MM.1S (cell line): ENCODE data around the gene RDH5.

ENCODE experiments used
- DNase-seq: peaks from one replicate; pipeline ENCODE4 v3.0.0-alpha.2; 2015
- H2AFZ ChIP-seq: fragments of 300-600 bp; sonication (generic); 2 replicates; pipeline ENCODE4 v1.6.0; 2016; ENCODE audit warnings: antibody characterized with exemption, low read length
- H3F3A ChIP-seq: fragments of 300-600 bp; sonication (generic); 2 replicates; pipeline ENCODE4 v1.6.1; 2016; ENCODE audit warnings: mild to moderate bottlenecking, antibody characterized with exemption, low read length, moderate library complexity, mixed read lengths; ENCODE audit not compliant: insufficient read depth
- H3K27ac ChIP-seq: fragments of 300-600 bp; sonication (generic); 2 replicates; pipeline ENCODE4 v1.5.1; 2016; ENCODE audit warnings: mild to moderate bottlenecking, low read length
- H3K27me3 ChIP-seq: fragments of 300-600 bp; sonication (generic); replicated peaks from 2 replicates; pipeline ENCODE4 v1.6.0; 2016; ENCODE audit warnings: low read length; ENCODE audit not compliant: insufficient read depth
- H3K36me3 ChIP-seq: fragments of 300-600 bp; sonication (generic); replicated peaks from 2 replicates; pipeline ENCODE4 v1.6.1; 2016; ENCODE audit warnings: mild to moderate bottlenecking, low read length, mixed read lengths; ENCODE audit not compliant: insufficient read depth
- H3K4me1 ChIP-seq: fragments of 300-600 bp; sonication (generic); 2 replicates; pipeline ENCODE4 v1.6.1; 2016; ENCODE audit warnings: low read length, mixed read lengths
- H3K4me2 ChIP-seq: fragments of 300-600 bp; sonication (generic); 2 replicates; pipeline ENCODE4 v1.6.0; 2016; ENCODE audit warnings: low read depth, low read length
- H3K4me3 ChIP-seq: fragments of 300-600 bp; sonication (generic); 2 replicates; pipeline ENCODE4 v1.5.1; 2016; ENCODE audit warnings: low read length, mixed read lengths
- H3K79me2 ChIP-seq: fragments of 300-600 bp; sonication (generic); 2 replicates; pipeline ENCODE4 v1.6.1; 2016; ENCODE audit warnings: mixed run types, low read length, mixed read lengths
- H3K9ac ChIP-seq: fragments of 300-600 bp; sonication (generic); 2 replicates; pipeline ENCODE4 v1.6.1; 2016; ENCODE audit warnings: low read length, mixed read lengths
- H3K9me2 ChIP-seq: fragments of 300-600 bp; sonication (generic); replicated peaks from 2 replicates; pipeline ENCODE4 v1.6.1; 2016; ENCODE audit warnings: mild to moderate bottlenecking, low read length, mixed read lengths; ENCODE audit not compliant: insufficient read depth
- H3K9me3 ChIP-seq: fragments of 300-600 bp; sonication (generic); replicated peaks from 2 replicates; pipeline ENCODE4 v1.6.1; 2016; ENCODE audit warnings: mild to moderate bottlenecking, low read length, mixed read lengths; ENCODE audit not compliant: insufficient read depth
- H4K20me1 ChIP-seq: fragments of 300-600 bp; sonication (generic); 2 replicates; pipeline ENCODE4 v1.6.1; 2016; ENCODE audit warnings: mild to moderate bottlenecking, low read length, moderate library complexity, mixed read lengths; ENCODE audit not compliant: insufficient read depth
- CTCF ChIP-seq: fragments of 300-600 bp; sonication (generic); IDR thresholded peaks from 2 replicates; pipeline ENCODE4 v1.5.1; 2016; ENCODE audit warnings: antibody characterized with exemption, low read length, mixed read lengths
- EZH2 ChIP-seq: fragments of 300-600 bp; sonication (generic); optimal IDR thresholded peaks from 2 replicates; pipeline ENCODE3; 2017; ENCODE audit warnings: low read depth, mild to moderate bottlenecking, antibody characterized with exemption, low read length, mixed read lengths
- EZH2phosphoT487 ChIP-seq: fragments of 300-600 bp; sonication (generic); IDR thresholded peaks from 2 replicates; pipeline ENCODE4 v1.6.1; 2018; ENCODE audit warnings: antibody characterized with exemption, low read length

Gene RDH5

GRCh38 chr12:55684761-55685370 is 35.3 kb upstream of the RDH5 start:
- TF ChIP-seq CTCF (no peak), EZH2 (no peak), EZH2phosphoT487 (no peak)
- H3F3A ChIP-seq = no peaks in the 10 kb centered on the region
- no peak overlapping the region for H3K4me3 ChIP-seq
- H3K36me3 ChIP-seq = no peaks in the 10 kb centered on the region
- DNase-seq = no peak
- no peaks in the 10 kb centered on the region for H4K20me1 ChIP-seq
- H3K27me3 ChIP-seq = peaks cover 5% of the 10 kb centered on the region; the same call in 1 of the 2 replicates
- no peak overlapping the region for H3K27ac ChIP-seq
- no peak overlapping the region for H3K9ac ChIP-seq
- H3K79me2 ChIP-seq = no peaks in the 10 kb centered on the region
- no peak overlapping the region for H3K4me2 ChIP-seq
- no peaks in the 10 kb centered on the region for H3K9me2 ChIP-seq
- H3K9me3 ChIP-seq = no peaks in the 10 kb centered on the region
- H2AFZ ChIP-seq = no peak overlapping the region
- no peaks in the 10 kb centered on the region for H3K4me1 ChIP-seq

GRCh38 chr12:55685671-55686070 is 34.5 kb upstream of the RDH5 start:
- peaks cover 5% of the 10 kb centered on the region; the same call in 1 of the 2 replicates for H3K27me3 ChIP-seq
- no peak for DNase-seq
- H3K9me2 ChIP-seq = no peaks in the 10 kb centered on the region
- H4K20me1 ChIP-seq = no peaks in the 10 kb centered on the region
- no peak overlapping the region for H3K27ac ChIP-seq
- no peak overlapping the region for H3K4me2 ChIP-seq
- no peak overlapping the region for H3K9ac ChIP-seq
- H3K36me3 ChIP-seq = no peaks in the 10 kb centered on the region
- H3K79me2 ChIP-seq = no peaks in the 10 kb centered on the region
- no peaks in the 10 kb centered on the region for H3K9me3 ChIP-seq
- H3F3A ChIP-seq = no peaks in the 10 kb centered on the region
- no peak overlapping the region for H2AFZ ChIP-seq
- TF ChIP-seq EZH2phosphoT487 (no peak), CTCF (no peak), EZH2 (no peak)
- H3K4me3 ChIP-seq = no peak overlapping the region
- H3K4me1 ChIP-seq = no peaks in the 10 kb centered on the region

- DNase-seq = no peak
- no peaks in the 10 kb centered on the region for H3K9me3 ChIP-seq
- H3K4me2 ChIP-seq = no peak overlapping the region
- no peak overlapping the region for H3K9ac ChIP-seq
- TF ChIP-seq EZH2phosphoT487 (no peak), EZH2 (no peak), CTCF (no peak)
- H3K36me3 ChIP-seq = no peaks in the 10 kb centered on the region
- no peaks in the 10 kb centered on the region for H3K9me2 ChIP-seq
- H3F3A ChIP-seq = no peaks in the 10 kb centered on the region
- no peak overlapping the region for H2AFZ ChIP-seq
- no peaks in the 10 kb centered on the region for H3K4me1 ChIP-seq
- H4K20me1 ChIP-seq = no peaks in the 10 kb centered on the region
- no peak overlapping the region for H3K27ac ChIP-seq
- H3K27me3 ChIP-seq = peaks cover 5% of the 10 kb centered on the region; the same call in 1 of the 2 replicates
- no peak overlapping the region for H3K4me3 ChIP-seq
- no peaks in the 10 kb centered on the region for H3K79me2 ChIP-seq
Measured at GRCh38 chr12:55686366-55687010, 33.7 kb upstream of the RDH5 start.
